Measurements from ENCODE around the gene KIAA1549.
"Not testable (repeated sequence)": the region's sequence is repeated elsewhere in the genome, so short reads cannot be mapped to it uniquely, and the experiment has no call there.

The KIAA1549 gene

GRCh38 chr7:138940602-138941001, 40.6 kb downstream of the KIAA1549 start:
- not testable (repeated sequence) for DNase-seq

GRCh38 chr7:138937484-138937883, 43.7 kb downstream of the KIAA1549 start:
- DNase-seq: no peak

GRCh38 chr7:138935465-138936011, 45.7 kb downstream of the KIAA1549 start:
- DNase-seq: no peak

GRCh38 chr7:138934861-138935260, 46.3 kb downstream of the KIAA1549 start:
- DNase-seq: no peak

- DNase-seq: no peak
These were observed 46.8 kb downstream of the KIAA1549 start for GRCh38 chr7:138934367-138934766.

GRCh38 chr7:138932870-138933269, 48.3 kb downstream of the KIAA1549 start:
- no peak for DNase-seq

- no peak for DNase-seq
These were observed 48.8 kb downstream of the KIAA1549 start for GRCh38 chr7:138932427-138932826.

- no peak for DNase-seq
These were observed 51.2 kb downstream of the KIAA1549 start for GRCh38 chr7:138929969-138930368.

GRCh38 chr7:138926241-138926612, 55.0 kb downstream of the KIAA1549 start:
- DNase-seq: no peak

- DNase-seq: no peak
These were observed 56.5 kb downstream of the KIAA1549 start for GRCh38 chr7:138924501-138925225.

- DNase-seq: no peak
These were observed 59.9 kb downstream of the KIAA1549 start for GRCh38 chr7:138921277-138921676.

GRCh38 chr7:138919911-138920310, 61.3 kb downstream of the KIAA1549 start:
- DNase-seq: no peak

GRCh38 chr7:138919216-138919615, 62.0 kb downstream of the KIAA1549 start:
- DNase-seq: no peak

- DNase-seq: no peak
These were observed 62.4 kb downstream of the KIAA1549 start for GRCh38 chr7:138918756-138919155.

GRCh38 chr7:138918176-138918575, 63.0 kb downstream of the KIAA1549 start:
- no peak for DNase-seq

- DNase-seq: no peak
These were observed 63.4 kb downstream of the KIAA1549 start for GRCh38 chr7:138917771-138918170.

GRCh38 chr7:138916731-138917130, 64.5 kb downstream of the KIAA1549 start:
- no peak for DNase-seq

GRCh38 chr7:138916275-138916674, 64.9 kb downstream of the KIAA1549 start:
- no peak for DNase-seq

GRCh38 chr7:138913783-138914182, 67.4 kb downstream of the KIAA1549 start:
- DNase-seq: no peak

- no peak for DNase-seq
These were observed 70.2 kb downstream of the KIAA1549 start for GRCh38 chr7:138911007-138911406.

- no peak for DNase-seq
These were observed 73.3 kb downstream of the KIAA1549 start for GRCh38 chr7:138907850-138908249.

GRCh38 chr7:138907201-138907847, 73.9 kb downstream of the KIAA1549 start:
- DNase-seq: no peak

- DNase-seq: no peak
These were observed 77.2 kb downstream of the KIAA1549 start for GRCh38 chr7:138903859-138904435.

Data from NCI-H1048 (cell line).